NCI-H345 (cell line): ENCODE results near the gene DCC.

Experiments used
- DNase-seq: peaks from one replicate; lab custom pipeline; 2025; lab: John Stamatoyannopoulos, UW

DCC gene

GRCh38 chr18:53225567-53226325 is 885.7 kb downstream of the DCC start:
- DNase-seq, result no peak

GRCh38 chr18:53234610-53235009 is 894.6 kb downstream of the DCC start:
- DNase-seq, result no peak

- DNase-seq, result no peak
Observed at GRCh38 chr18:53241161-53241560, 901.2 kb downstream of the DCC start.

- DNase-seq, result peak; percentile 3
Observed at GRCh38 chr18:53253789-53254188, 913.8 kb downstream of the DCC start.

GRCh38 chr18:53254265-53254664 is 914.3 kb downstream of the DCC start:
- no peak for DNase-seq

GRCh38 chr18:53261241-53261640 is 921.2 kb downstream of the DCC start:
- no peak for DNase-seq

GRCh38 chr18:53266850-53267249 is 926.9 kb downstream of the DCC start:
- no peak for DNase-seq

- DNase-seq, result no peak
Observed at GRCh38 chr18:53268455-53268854, 928.5 kb downstream of the DCC start.

GRCh38 chr18:53281406-53281805 is 941.4 kb downstream of the DCC start:
- DNase-seq, result no peak

- no peak for DNase-seq
Observed at GRCh38 chr18:53283708-53284107, 943.7 kb downstream of the DCC start.

GRCh38 chr18:53305461-53305860 is 965.5 kb downstream of the DCC start:
- no peak for DNase-seq

- no peak for DNase-seq
Observed at GRCh38 chr18:53319628-53320027, 979.6 kb downstream of the DCC start.

- DNase-seq, result no peak
Observed at GRCh38 chr18:53322163-53322562, 982.2 kb downstream of the DCC start.

- DNase-seq, result no peak
Observed at GRCh38 chr18:53324353-53324752, 984.4 kb downstream of the DCC start.

GRCh38 chr18:53360501-53361443 is 1020.8 kb downstream of the DCC start:
- no peak for DNase-seq

GRCh38 chr18:53375621-53376020 is 1035.6 kb downstream of the DCC start:
- DNase-seq, result no peak

- DNase-seq, result peak; percentile 28
Observed at GRCh38 chr18:53380063-53380639, 1040.2 kb downstream of the DCC start.

- no peak for DNase-seq
Observed at GRCh38 chr18:53382870-53383269, 1042.9 kb downstream of the DCC start.

GRCh38 chr18:53385889-53386288 is 1045.9 kb downstream of the DCC start:
- no peak for DNase-seq

GRCh38 chr18:53387581-53387980 is 1047.6 kb downstream of the DCC start:
- DNase-seq, result no peak

- DNase-seq, result no peak
Observed at GRCh38 chr18:53402670-53403069, 1062.7 kb downstream of the DCC start.

- DNase-seq, result no peak
Observed at GRCh38 chr18:53408271-53408670, 1068.3 kb downstream of the DCC start.

GRCh38 chr18:53411511-53411910 is 1071.5 kb downstream of the DCC start:
- DNase-seq, result no peak
